RWPE1 (cell line): Measurements from ENCODE around the gene FOXM1.

Source experiments
- CTCF ChIA-PET: fragments of 350-600 bp; sonication (Branson Sonifier 250); formaldehyde crosslinking; extraction: SDS; loops from one replicate; lab custom pipeline; 2021; lab: Yijun Ruan, JAX
- POLR2A ChIA-PET: fragments of 400-600 bp; formaldehyde crosslinking; extraction: SDS; loops from one replicate; lab custom pipeline; 2020; ENCODE audit warnings: antibody characterized with exemption; ENCODE audit not compliant: low non-redundant PET; lab: Yijun Ruan, JAX
- DNase-seq: peaks from one replicate; pipeline ENCODE4 v3.0.0; 2012; ENCODE audit warnings: low spot score
- H3K27ac ChIP-seq: fragments of 450-650 bp; 2 replicates; pipeline ENCODE4 v1.5.1; 2017
- CTCF ChIP-seq: fragments of 450-650 bp; conservative IDR thresholded peaks from 2 replicates; pipeline ENCODE4 v1.5.1; 2017; ENCODE audit warnings: low read depth, mild to moderate bottlenecking

FOXM1 gene

GRCh38 chr12:2895051-2895451, 18.1 kb upstream of the FOXM1 start:
- no peak for DNase-seq
- H3K27ac ChIP-seq: no peak overlapping the region
- CTCF ChIA-PET: interaction anchor here (0.5 to 0.6 kb wide), 2 partner anchors 21 to 30 kb away, joined by 3 read pairs; no protein-coding TSS in a partner anchor
- POLR2A ChIA-PET: no interaction called here
- no peak for TF ChIP-seq CTCF

- POLR2A ChIA-PET: no interaction called here
- CTCF ChIA-PET: interaction anchor here (0.7 to 0.8 kb wide), 2 partner anchors 31 to 39 kb away, joined by 4 read pairs; no protein-coding TSS in a partner anchor
- H3K27ac ChIP-seq: peak overlapping the region; percentile 12; the same call in 1 of the 2 replicates
- no peak for DNase-seq
- no peak for TF ChIP-seq CTCF
Observed at GRCh38 chr12:2893007-2893406, 16.0 kb upstream of the FOXM1 start.

- TF ChIP-seq CTCF: no peak
- DNase-seq: no peak
- H3K27ac ChIP-seq: no peak overlapping the region
- POLR2A ChIA-PET: no interaction called here
- CTCF ChIA-PET: interaction anchor here (0.6 to 0.8 kb wide), 3 partner anchors 8 to 179 kb away, joined by 3 to 9 read pairs (median 4); no protein-coding TSS in a partner anchor
Observed at GRCh38 chr12:2892246-2892645, 15.3 kb upstream of the FOXM1 start.

GRCh38 chr12:2891240-2892053, 14.5 kb upstream of the FOXM1 start:
- ChIA-PET POLR2A (interaction anchor here (0.6 kb wide), 2 partner anchors 8 to 78 kb away, joined by 4 to 6 read pairs; no protein-coding TSS in a partner anchor), CTCF (interaction anchor here (0.6 kb wide), 1 partner anchor 179 kb away, joined by 9 read pairs; no protein-coding TSS in a partner anchor)
- peak overlapping the region; percentile 79 for H3K27ac ChIP-seq
- peak; percentile 18 for DNase-seq
- no peak for TF ChIP-seq CTCF

- H3K27ac ChIP-seq: peak within 1 kb of the TSS; percentile 79
- DNase-seq: peak; percentile 97
- CTCF ChIA-PET: no interaction called here
- no peak for TF ChIP-seq CTCF
- POLR2A ChIA-PET: interaction anchor here (0.6 kb wide), 1 partner anchor 77 kb away, joined by 4 read pairs; no protein-coding TSS in a partner anchor
Observed at GRCh38 chr12:2890388-2891239, 13.6 kb upstream of the FOXM1 start, which contains the start of gene TULP3. TSS of gene TULP3 (plus strand) at chr12:2890891. CDS start at chr12:2890948, 57 bp downstream.

GRCh38 chr12:2890001-2890387, 13.0 kb upstream of the FOXM1 start:
- H3K27ac ChIP-seq: peak overlapping the region; percentile 79
- ChIA-PET CTCF (no interaction called here), POLR2A (no interaction called here)
- no peak for TF ChIP-seq CTCF
- no peak for DNase-seq
